GM12891 (cell line): ENCODE results near the gene CHRM2.

Experiments used
- DNase-seq: peaks from one replicate; pipeline ENCODE4 v3.0.0; 2011; ENCODE audit warnings: low spot score; ENCODE audit not compliant: insufficient read length
- FAIRE-seq: peaks from 2 replicates; lab custom pipeline; 2011; peaks lifted over from hg19 to GRCh38; lab: Jason Lieb, UNC
- PAX5 ChIP-seq: IDR thresholded peaks from 2 replicates; pipeline ENCODE4 v1.6.1; 2011; ENCODE audit warnings: low read length, moderate library complexity, mild to moderate bottlenecking; ENCODE audit not compliant: insufficient read depth, severe bottlenecking
- POLR2A ChIP-seq: IDR thresholded peaks from 2 replicates; pipeline ENCODE4 v1.6.1; 2011; ENCODE audit warnings: low read depth, low read length, control low read depth
- POLR2AphosphoS5 ChIP-seq: IDR thresholded peaks from 2 replicates; pipeline ENCODE4 v1.6.1; 2011; ENCODE audit warnings: low read depth, low read length, control low read depth
- POU2F2 ChIP-seq: IDR thresholded peaks from 2 replicates; pipeline ENCODE4 v1.6.1; 2011; ENCODE audit warnings: low read depth, mild to moderate bottlenecking, control low read depth, low read length, moderate library complexity
- SPI1 ChIP-seq: IDR thresholded peaks from 2 replicates; pipeline ENCODE4 v1.6.1; 2011; ENCODE audit warnings: low read depth, low read length, control low read depth
- TAF1 ChIP-seq: IDR thresholded peaks from 2 replicates; pipeline ENCODE4 v1.6.1; 2011; ENCODE audit warnings: low read depth, low read length, control low read depth

Gene CHRM2

GRCh38 chr7:136890399-136890798, 21.9 kb downstream of the CHRM2 start:
- TF ChIP-seq TAF1 = no peak
- TF ChIP-seq POLR2AphosphoS5 = no peak
- no peak for TF ChIP-seq SPI1
- no peak for TF ChIP-seq POLR2A
- no peak for TF ChIP-seq PAX5
- TF ChIP-seq POU2F2 = no peak
- DNase-seq (no peak), FAIRE-seq (no peak)

- no peak for TF ChIP-seq TAF1
- DNase-seq (no peak), FAIRE-seq (no peak)
Measured at GRCh38 chr7:136891850-136892249, 23.4 kb downstream of the CHRM2 start.

GRCh38 chr7:136894789-136895188, 26.3 kb downstream of the CHRM2 start:
- no peak for FAIRE-seq
- no peak for DNase-seq
- TF ChIP-seq POU2F2 (no peak), POLR2A (no peak), SPI1 (no peak), TAF1 (no peak), PAX5 (no peak), POLR2AphosphoS5 (no peak)

- no peak for DNase-seq
- no peak for FAIRE-seq
- no peak for TF ChIP-seq POLR2AphosphoS5
- no peak for TF ChIP-seq TAF1
- TF ChIP-seq PAX5 = no peak
- TF ChIP-seq POU2F2 = no peak
- TF ChIP-seq SPI1 = no peak
- TF ChIP-seq POLR2A = no peak
Measured at GRCh38 chr7:136897676-136898075, 29.2 kb downstream of the CHRM2 start.

GRCh38 chr7:136900005-136900404, 31.6 kb downstream of the CHRM2 start:
- FAIRE-seq (no peak), DNase-seq (no peak)
- TF ChIP-seq TAF1 (no peak), POU2F2 (no peak), SPI1 (no peak), PAX5 (no peak), POLR2A (no peak), POLR2AphosphoS5 (no peak)

GRCh38 chr7:136910771-136911170, 42.3 kb downstream of the CHRM2 start:
- FAIRE-seq (no peak), DNase-seq (no peak)
- TF ChIP-seq POLR2A (no peak), POU2F2 (no peak), SPI1 (no peak), TAF1 (no peak), POLR2AphosphoS5 (no peak), PAX5 (no peak)

- FAIRE-seq (no peak), DNase-seq (no peak)
- TF ChIP-seq POLR2AphosphoS5 = no peak
- no peak for TF ChIP-seq TAF1
- TF ChIP-seq POU2F2 = no peak
- TF ChIP-seq SPI1 = no peak
- no peak for TF ChIP-seq POLR2A
- no peak for TF ChIP-seq PAX5
Measured at GRCh38 chr7:136911344-136911743, 42.9 kb downstream of the CHRM2 start.

- TF ChIP-seq POU2F2 (no peak), PAX5 (no peak), TAF1 (no peak), POLR2AphosphoS5 (no peak), SPI1 (no peak), POLR2A (no peak)
- no peak for DNase-seq
- FAIRE-seq = no peak
Measured at GRCh38 chr7:136912339-136912738, 43.9 kb downstream of the CHRM2 start.

- DNase-seq = no peak
- no peak for TF ChIP-seq POLR2A
- no peak for TF ChIP-seq POLR2AphosphoS5
- no peak for TF ChIP-seq PAX5
- TF ChIP-seq SPI1 = no peak
- no peak for TF ChIP-seq TAF1
- no peak for FAIRE-seq
Measured at GRCh38 chr7:136914016-136914415, 45.6 kb downstream of the CHRM2 start.

- no peak for DNase-seq
- FAIRE-seq = no peak
- no peak for TF ChIP-seq SPI1
- no peak for TF ChIP-seq TAF1
Measured at GRCh38 chr7:136919820-136920219, 51.4 kb downstream of the CHRM2 start.

- DNase-seq (no peak), FAIRE-seq (no peak)
- TF ChIP-seq POLR2A (no peak), SPI1 (no peak)
Measured at GRCh38 chr7:136923111-136923667, 54.7 kb downstream of the CHRM2 start.
